Midbrain (tissue), 1 donor: ENCODE measurements around the gene GSTA4.
"Not testable (repeated sequence)": the region's sequence is repeated elsewhere in the genome, so short reads cannot be mapped to it uniquely, and the experiment has no call there.

Experiments
- DNase-seq: peaks from one replicate; lab custom pipeline; 2025; lab: John Stamatoyannopoulos, UW

GSTA4 gene

GRCh38 chr6:53011979-53012378 is 16.9 kb upstream of the GSTA4 start:
- DNase-seq: no peak

GRCh38 chr6:53010504-53010903 is 15.4 kb upstream of the GSTA4 start:
- DNase-seq: no peak

GRCh38 chr6:53009511-53009910 is 14.4 kb upstream of the GSTA4 start:
- no peak for DNase-seq

- no peak for DNase-seq
Observed at GRCh38 chr6:53009056-53009455, 14.0 kb upstream of the GSTA4 start.

- DNase-seq: not testable (repeated sequence)
Observed at GRCh38 chr6:53008192-53008687, 13.2 kb upstream of the GSTA4 start.

- no peak for DNase-seq
Observed at GRCh38 chr6:53005663-53006250, 10.7 kb upstream of the GSTA4 start.

GRCh38 chr6:52999456-52999855 is 4.4 kb upstream of the GSTA4 start:
- no peak for DNase-seq

GRCh38 chr6:52998603-52999002 is 3.5 kb upstream of the GSTA4 start:
- no peak for DNase-seq

GRCh38 chr6:52995913-52996645 is 995 bp upstream of the GSTA4 start:
- DNase-seq: no peak

- no peak for DNase-seq
Observed at GRCh38 chr6:52994839-52995088, 320 bp downstream of the GSTA4 start.

GRCh38 chr6:52994031-52994838 is 849 bp downstream of the GSTA4 start:
- peak; percentile 71 for DNase-seq

GRCh38 chr6:52992980-52993920 is 1.8 kb downstream of the GSTA4 start:
- DNase-seq: peak; percentile 30

- DNase-seq: no peak
Observed at GRCh38 chr6:52990342-52990741, 4.7 kb downstream of the GSTA4 start.

GRCh38 chr6:52985228-52985627 is 9.9 kb downstream of the GSTA4 start:
- no peak for DNase-seq

- DNase-seq: no peak
Observed at GRCh38 chr6:52984247-52984646, 10.8 kb downstream of the GSTA4 start.

GRCh38 chr6:52983159-52983848 is 11.8 kb downstream of the GSTA4 start:
- DNase-seq: no peak

- DNase-seq: no peak
Observed at GRCh38 chr6:52982680-52983079, 12.4 kb downstream of the GSTA4 start.

- no peak for DNase-seq
Observed at GRCh38 chr6:52981222-52981900, 13.7 kb downstream of the GSTA4 start.

GRCh38 chr6:52976591-52977035 is 18.5 kb downstream of the GSTA4 start:
- DNase-seq: no peak

- DNase-seq: no peak
Observed at GRCh38 chr6:52976149-52976548, 18.9 kb downstream of the GSTA4 start.

GRCh38 chr6:52975580-52975979 is 19.5 kb downstream of the GSTA4 start:
- DNase-seq: no peak
